Activated CD4-positive, alpha-beta T cell treated with anti-CD3 and anti-CD28 coated beads, Interleukin-2, amount 10 ng/mL, durations not matched to agents 24 days and 14 days (primary cell): ENCODE data around the gene CDON. TPM values are rescaled to one million over a fixed set of nuclear protein-coding genes. Genes with fewer than 3 reads are reported as not detected.

Source experiments
- DNase-seq: peaks from one replicate; pipeline ENCODE4 v3.0.0; 2022
- H3K27ac Mint-ChIP-seq: one replicate; pipeline ENCODE4 v1.8.0; 2022; ENCODE audit warnings: mild to moderate bottlenecking, mixed read lengths
- H3K27me3 Mint-ChIP-seq: one replicate; pipeline ENCODE4 v1.8.0; 2022; ENCODE audit warnings: mixed read lengths
- H3K36me3 Mint-ChIP-seq: one replicate; pipeline ENCODE4 v1.8.0; 2022; ENCODE audit warnings: low read depth, mild to moderate bottlenecking, mixed read lengths
- H3K4me1 Mint-ChIP-seq: one replicate; pipeline ENCODE4 v1.8.0; 2021; ENCODE audit warnings: mixed read lengths
- H3K4me3 Mint-ChIP-seq: one replicate; pipeline ENCODE4 v1.8.0; 2022; ENCODE audit warnings: mild to moderate bottlenecking, moderate library complexity, mixed read lengths
- H3K9me3 Mint-ChIP-seq: one replicate; pipeline ENCODE4 v1.8.0; 2021; ENCODE audit warnings: mixed read lengths
- intact Hi-C: fragments of 100-400 bp; cut with micrococcal nuclease; formaldehyde crosslinking; loops from one replicate; pipeline ENCODE4 v1.15.1; 2023
- total RNA-seq: library from RNA; stranded (reverse); gene quantifications from 2 replicates; pipeline ENCODE4 v1.2.3, GENCODE V29; 2022

CDON gene
- 1.9 TPM in 2 replicates for total RNA-seq

- H3K27me3 Mint-ChIP-seq = peaks cover 46% of the 10 kb centered on the region
- no peaks in the 10 kb centered on the region for H3K9me3 Mint-ChIP-seq
- DNase-seq = peak; percentile 98
- H3K4me1 Mint-ChIP-seq = peaks cover 5% of the 10 kb centered on the region
- intact Hi-C loops = loop anchor here (1.0 to 5.0 kb wide), 6 partner anchors 148 to 471 kb away; partner anchors contain the start of genes DDX25, FAM118B, FOXRED1 and HYLS1
- no peaks in the 10 kb centered on the region for H3K36me3 Mint-ChIP-seq
- H3K27ac Mint-ChIP-seq = peak within 1 kb of the TSS; percentile 97
- peak within 1 kb of the TSS; percentile 80 for H3K4me3 Mint-ChIP-seq
These were observed at the start of gene CDON for GRCh38 chr11:126062679-126063506. Gene CDON, minus strand, starts transcription at chr11:126062866. Its CDS starts 39,390 bp downstream, at chr11:126023476.

GRCh38 chr11:126111458-126112116, 48.9 kb upstream of the CDON start:
- intact Hi-C loops = no loop called here
- no peak for DNase-seq
- H3K36me3 Mint-ChIP-seq = no peaks in the 10 kb centered on the region
- no peak overlapping the region for H3K4me3 Mint-ChIP-seq
- H3K4me1 Mint-ChIP-seq = peaks cover 3% of the 10 kb centered on the region
- H3K27me3 Mint-ChIP-seq = no peaks in the 10 kb centered on the region
- no peak overlapping the region for H3K27ac Mint-ChIP-seq
- no peaks in the 10 kb centered on the region for H3K9me3 Mint-ChIP-seq

- no peaks in the 10 kb centered on the region for H3K36me3 Mint-ChIP-seq
- H3K9me3 Mint-ChIP-seq = no peaks in the 10 kb centered on the region
- no peak for DNase-seq
- no peak overlapping the region for H3K27ac Mint-ChIP-seq
- H3K4me1 Mint-ChIP-seq = peaks cover 3% of the 10 kb centered on the region
- intact Hi-C loops = no loop called here
- no peaks in the 10 kb centered on the region for H3K27me3 Mint-ChIP-seq
- H3K4me3 Mint-ChIP-seq = no peak overlapping the region
These were observed 47.5 kb upstream of the CDON start for GRCh38 chr11:126109941-126110731.

DNA sequence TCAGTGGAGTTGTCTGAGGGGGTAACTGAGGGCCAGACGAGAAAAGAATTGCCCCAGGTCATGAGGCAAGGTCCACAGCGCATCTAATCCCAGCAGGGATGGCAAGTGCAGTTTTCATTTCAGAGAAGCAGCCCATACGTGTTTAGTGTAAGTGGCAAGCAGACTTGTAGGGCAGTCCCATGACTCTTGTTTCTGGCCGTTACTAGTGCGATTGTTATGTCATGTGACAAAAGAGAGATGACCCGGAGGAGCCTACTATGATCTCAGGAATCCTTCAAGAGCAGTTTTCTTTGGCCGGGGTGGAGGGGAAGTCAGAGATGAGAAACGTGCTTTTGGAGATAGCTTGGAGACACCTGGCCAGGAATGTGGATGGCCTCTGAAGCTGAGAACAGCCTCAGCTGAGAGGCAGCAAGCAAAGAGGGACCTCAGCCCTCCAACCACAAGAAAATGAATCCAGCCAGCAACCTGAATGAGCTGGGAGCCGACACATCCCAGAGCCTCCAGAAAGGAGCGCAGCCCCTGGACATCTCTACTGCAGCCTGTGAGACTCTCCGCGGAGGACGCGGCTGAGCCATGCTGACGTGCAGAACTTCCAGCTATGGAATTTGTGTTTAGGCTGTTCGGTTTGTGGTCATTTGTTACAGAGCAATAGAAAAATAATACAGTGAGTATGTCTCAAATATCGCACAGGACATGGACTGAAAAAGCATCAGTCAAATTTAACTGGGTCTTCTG, 44.1 kb upstream of the CDON start:
- Mint-ChIP-seq H3K27ac (no peak overlapping the region), H3K9me3 (no peaks in the 10 kb centered on the region), H3K4me1 (peaks cover 3% of the 10 kb centered on the region), H3K4me3 (no peak overlapping the region), H3K27me3 (no peaks in the 10 kb centered on the region), H3K36me3 (no peaks in the 10 kb centered on the region)
- DNase-seq = no peak
- intact Hi-C loops = no loop called here

DNA sequence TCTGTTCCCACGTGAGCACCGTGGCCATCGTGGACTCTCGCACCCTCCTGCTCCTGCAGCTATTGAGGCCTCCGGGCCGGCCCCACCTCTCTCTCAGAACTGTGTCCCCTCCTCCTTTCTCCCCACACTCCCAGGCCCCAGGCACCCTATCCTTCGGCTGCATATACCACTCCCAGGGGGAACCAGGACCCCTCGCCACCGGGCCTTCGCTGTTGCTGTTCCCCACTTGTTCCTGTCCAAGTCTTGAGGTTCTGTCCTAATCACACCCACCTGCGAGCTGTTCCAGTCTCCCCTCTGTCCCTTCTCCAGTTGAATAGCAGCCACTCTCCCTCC, 43.0 kb upstream of the CDON start:
- intact Hi-C loops = no loop called here
- no peaks in the 10 kb centered on the region for H3K36me3 Mint-ChIP-seq
- no peak overlapping the region for H3K4me3 Mint-ChIP-seq
- no peaks in the 10 kb centered on the region for H3K9me3 Mint-ChIP-seq
- peaks cover 3% of the 10 kb centered on the region for H3K4me1 Mint-ChIP-seq
- no peak for DNase-seq
- no peaks in the 10 kb centered on the region for H3K27me3 Mint-ChIP-seq
- no peak overlapping the region for H3K27ac Mint-ChIP-seq

GRCh38 chr11:126105022-126105747, 42.5 kb upstream of the CDON start:
- no peak for DNase-seq
- Mint-ChIP-seq H3K4me3 (no peak overlapping the region), H3K36me3 (no peaks in the 10 kb centered on the region), H3K27me3 (no peaks in the 10 kb centered on the region), H3K4me1 (peaks cover 3% of the 10 kb centered on the region), H3K27ac (no peak overlapping the region), H3K9me3 (no peaks in the 10 kb centered on the region)
- intact Hi-C loops = no loop called here

GRCh38 chr11:126104420-126104819, 41.8 kb upstream of the CDON start:
- Mint-ChIP-seq H3K36me3 (no peaks in the 10 kb centered on the region), H3K27me3 (no peaks in the 10 kb centered on the region), H3K4me1 (no peaks in the 10 kb centered on the region), H3K9me3 (no peaks in the 10 kb centered on the region), H3K4me3 (no peak overlapping the region), H3K27ac (no peak overlapping the region)
- no peak for DNase-seq
- intact Hi-C loops = no loop called here

- H3K27me3 Mint-ChIP-seq = no peaks in the 10 kb centered on the region
- intact Hi-C loops = no loop called here
- H3K4me3 Mint-ChIP-seq = no peak overlapping the region
- no peaks in the 10 kb centered on the region for H3K9me3 Mint-ChIP-seq
- DNase-seq = no peak
- H3K4me1 Mint-ChIP-seq = no peaks in the 10 kb centered on the region
- H3K36me3 Mint-ChIP-seq = no peaks in the 10 kb centered on the region
- H3K27ac Mint-ChIP-seq = no peak overlapping the region
These were observed 40.5 kb upstream of the CDON start for GRCh38 chr11:126103150-126103549.

DNA sequence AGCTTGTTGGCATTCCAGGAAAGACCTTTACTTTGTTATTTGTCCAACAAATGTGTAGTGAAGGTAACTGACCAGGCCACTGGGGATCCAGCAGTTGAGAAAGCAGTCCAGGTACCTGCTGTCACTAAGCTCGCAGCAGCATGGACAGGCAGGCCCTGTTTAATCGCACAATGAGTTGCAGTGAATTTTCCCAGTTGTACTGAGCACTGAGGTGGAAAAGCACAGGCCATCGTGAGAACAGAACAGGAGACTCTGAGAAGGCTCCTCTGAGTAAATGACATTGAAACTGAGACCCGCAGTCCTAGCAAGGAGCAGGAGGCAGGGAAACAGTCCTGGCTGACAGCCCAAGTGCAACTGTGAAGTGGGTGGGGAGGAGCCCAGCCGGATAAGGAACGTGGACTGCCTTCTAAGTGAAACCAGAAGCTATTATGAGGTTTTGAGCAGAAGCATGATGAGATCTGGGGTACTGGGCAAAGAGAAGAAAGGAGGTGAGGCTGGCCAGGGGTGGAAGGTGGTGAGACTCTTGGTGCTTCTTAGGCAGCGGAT, 39.8 kb upstream of the CDON start:
- intact Hi-C loops = no loop called here
- Mint-ChIP-seq H3K9me3 (no peaks in the 10 kb centered on the region), H3K4me1 (no peaks in the 10 kb centered on the region), H3K4me3 (no peak overlapping the region), H3K27ac (no peak overlapping the region), H3K27me3 (no peaks in the 10 kb centered on the region), H3K36me3 (no peaks in the 10 kb centered on the region)
- DNase-seq = no peak

- H3K36me3 Mint-ChIP-seq = no peaks in the 10 kb centered on the region
- intact Hi-C loops = no loop called here
- H3K27me3 Mint-ChIP-seq = no peaks in the 10 kb centered on the region
- DNase-seq = no peak
- H3K9me3 Mint-ChIP-seq = no peaks in the 10 kb centered on the region
- H3K27ac Mint-ChIP-seq = no peak overlapping the region
- no peaks in the 10 kb centered on the region for H3K4me1 Mint-ChIP-seq
- no peak overlapping the region for H3K4me3 Mint-ChIP-seq
These were observed 39.2 kb upstream of the CDON start for GRCh38 chr11:126101930-126102283.

DNA sequence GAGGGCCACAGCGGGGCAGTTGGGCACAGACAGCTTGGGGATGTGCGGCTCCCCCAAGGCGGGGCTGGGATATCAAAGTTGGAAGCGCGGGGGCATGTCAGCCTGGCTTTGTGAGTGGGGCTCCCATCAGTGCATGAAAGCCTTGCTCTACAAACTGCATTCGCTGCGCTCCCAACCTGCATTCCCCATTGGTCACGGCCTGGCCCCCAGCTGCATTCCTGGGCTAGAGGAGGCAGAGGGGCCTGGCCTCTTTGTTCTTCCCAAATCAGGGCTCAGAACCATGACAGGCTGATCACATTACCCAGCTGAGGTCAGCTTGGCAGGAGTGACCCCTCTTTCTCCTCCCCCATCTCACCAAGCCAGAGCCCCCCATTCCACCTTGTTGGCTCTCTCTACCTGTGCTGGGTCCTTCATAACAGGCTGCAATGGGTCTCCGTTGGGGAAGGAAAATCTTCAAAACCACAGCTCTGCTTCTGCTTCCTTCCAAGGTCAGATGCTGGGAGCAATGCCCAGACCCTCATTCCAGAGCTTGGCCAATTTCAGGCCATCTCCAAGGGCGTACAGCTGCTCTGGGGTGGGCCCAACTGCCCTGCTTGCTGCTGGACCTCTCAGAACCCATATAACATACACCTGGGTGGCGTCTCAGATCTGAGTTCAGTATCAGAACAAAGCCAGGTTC, 38.7 kb upstream of the CDON start:
- H3K36me3 Mint-ChIP-seq = no peaks in the 10 kb centered on the region
- no peaks in the 10 kb centered on the region for H3K27me3 Mint-ChIP-seq
- H3K27ac Mint-ChIP-seq = no peak overlapping the region
- DNase-seq = no peak
- no peaks in the 10 kb centered on the region for H3K4me1 Mint-ChIP-seq
- no peaks in the 10 kb centered on the region for H3K9me3 Mint-ChIP-seq
- H3K4me3 Mint-ChIP-seq = no peak overlapping the region
- intact Hi-C loops = no loop called here

GRCh38 chr11:126100716-126101115, 38.0 kb upstream of the CDON start:
- H3K4me3 Mint-ChIP-seq = no peak overlapping the region
- no peak overlapping the region for H3K27ac Mint-ChIP-seq
- intact Hi-C loops = no loop called here
- DNase-seq = no peak
- H3K36me3 Mint-ChIP-seq = no peaks in the 10 kb centered on the region
- no peaks in the 10 kb centered on the region for H3K27me3 Mint-ChIP-seq
- H3K4me1 Mint-ChIP-seq = no peaks in the 10 kb centered on the region
- no peaks in the 10 kb centered on the region for H3K9me3 Mint-ChIP-seq
